GM19395 (cell line): ENCODE results near the gene WDR20.
A peak's percentile ranks its signal among the peaks of the same experiment; 100 is the strongest.
"Not testable (repeated sequence)": the region's sequence is repeated elsewhere in the genome, so short reads cannot be mapped to it uniquely, and the experiment has no call there.

Source experiments
- ATAC-seq: cut with Tn5 transposase; IDR thresholded peaks from one replicate; pipeline ENCODE4 v1.9.1; 2021; ENCODE audit warnings: mild to moderate bottlenecking, moderate library complexity; ENCODE audit not compliant: unreplicated experiment

The WDR20 gene

GRCh38 chr14:102139286-102140026 is at the start of gene WDR20:
Gene WDR20 (plus strand): TSS chr14:102139897. CDS start chr14:102139924, 27 bp downstream.
- peak; percentile 89 for ATAC-seq

GRCh38 chr14:102090713-102091112 is 49.0 kb upstream of the WDR20 start:
- no peak for ATAC-seq

GRCh38 chr14:102092806-102093205 is 46.9 kb upstream of the WDR20 start:
- ATAC-seq = no peak

- ATAC-seq = no peak
These were observed 45.6 kb upstream of the WDR20 start for GRCh38 chr14:102094101-102094500.

- ATAC-seq = no peak
These were observed 44.3 kb upstream of the WDR20 start for GRCh38 chr14:102095231-102095870.

GRCh38 chr14:102095871-102096568 is 43.7 kb upstream of the WDR20 start:
- no peak for ATAC-seq

- ATAC-seq = no peak
These were observed 43.0 kb upstream of the WDR20 start for GRCh38 chr14:102096569-102097188.

GRCh38 chr14:102097441-102098135 is 42.1 kb upstream of the WDR20 start:
- ATAC-seq = no peak

GRCh38 chr14:102103062-102103695 is 36.5 kb upstream of the WDR20 start:
- ATAC-seq = peak; percentile 86

GRCh38 chr14:102105369-102105768 is 34.3 kb upstream of the WDR20 start:
- no peak for ATAC-seq

- ATAC-seq = not testable (repeated sequence)
These were observed 30.4 kb upstream of the WDR20 start for GRCh38 chr14:102109332-102109731.

GRCh38 chr14:102111101-102111500 is 28.6 kb upstream of the WDR20 start:
- no peak for ATAC-seq

- no peak for ATAC-seq
These were observed 23.1 kb upstream of the WDR20 start for GRCh38 chr14:102116361-102117180.

GRCh38 chr14:102117852-102118251 is 21.8 kb upstream of the WDR20 start:
- ATAC-seq = no peak

GRCh38 chr14:102120888-102121287 is 18.8 kb upstream of the WDR20 start:
- ATAC-seq = no peak

GRCh38 chr14:102121567-102121966 is 18.1 kb upstream of the WDR20 start:
- no peak for ATAC-seq

GRCh38 chr14:102124419-102124818 is 15.3 kb upstream of the WDR20 start:
- ATAC-seq = no peak

GRCh38 chr14:102125546-102125945 is 14.2 kb upstream of the WDR20 start:
- no peak for ATAC-seq

GRCh38 chr14:102126807-102127455 is 12.8 kb upstream of the WDR20 start:
- ATAC-seq = no peak
